Kidney (tissue), 14 donors: Measurements from ENCODE around the gene TLCD3A. TPM values are rescaled to one million over a fixed set of nuclear protein-coding genes. Genes with fewer than 3 reads are reported as not detected.
A peak's percentile ranks its signal among the peaks of the same experiment; 100 is the strongest.
"Not testable (repeated sequence)": the region's sequence is repeated elsewhere in the genome, so short reads cannot be mapped to it uniquely, and the experiment has no call there.

Source experiments
- DNase-seq, 5 donors: peaks; one replicate each; pipeline ENCODE4 v3.0.0-alpha.2; 2013 to 2020
- FAIRE-seq: peaks from 2 replicates; lab custom pipeline; 2012; peaks lifted over from hg19 to GRCh38; lab: Jason Lieb, UNC
- H3K27ac ChIP-seq, 2 donors: one replicate each; pipeline ENCODE4 v1.7.0; 2013; ENCODE audit warnings: low read depth in 2 of 2, low read length in 2 of 2, inconsistent platforms in 1 of 2
- H3K27me3 ChIP-seq: one replicate; pipeline ENCODE4 v1.7.1; 2013; ENCODE audit warnings: low read length, inconsistent platforms; ENCODE audit not compliant: control insufficient read depth, insufficient read depth
- H3K36me3 ChIP-seq, 3 donors: one replicate each; pipeline versions ENCODE4 v1.7.0 to v1.7.1; 2013; ENCODE audit warnings: low read length in 3 of 3, control low read depth in 1 of 3, inconsistent platforms in 1 of 3; ENCODE audit not compliant: insufficient read depth in 3 of 3, control insufficient read depth in 2 of 3
- H3K4me1 ChIP-seq, 3 donors: one replicate each; pipeline versions ENCODE4 v1.7.0 to v1.7.1; 2013; ENCODE audit warnings: low read length in 3 of 3, inconsistent platforms in 1 of 3, low read depth in 1 of 3; ENCODE audit not compliant: control insufficient read depth in 2 of 3, insufficient read depth in 2 of 3
- H3K4me3 ChIP-seq, 3 donors: one replicate each; pipeline versions ENCODE4 v1.7.0 to v1.8.1; 2013; ENCODE audit warnings: low read length in 3 of 3, control low read depth in 1 of 3, inconsistent platforms in 1 of 3
- H3K9ac ChIP-seq, 3 donors: one replicate each; pipeline versions ENCODE4 v1.7.0 to v1.7.1; 2013; ENCODE audit warnings: low read length in 3 of 3, control low read depth in 1 of 3, inconsistent platforms in 1 of 3
- H3K9me3 ChIP-seq, 3 donors: one replicate each; pipeline versions ENCODE4 v1.7.0 to v1.7.1; 2013; ENCODE audit warnings: low read length in 3 of 3, control low read depth in 1 of 3, inconsistent platforms in 1 of 3; ENCODE audit not compliant: control insufficient read depth in 2 of 3, insufficient read depth in 1 of 3
- intact Hi-C: fragments of 100-400 bp; cut with DNase I; formaldehyde crosslinking; loops from one replicate; pipeline ENCODE4 v1.11.1; 2022
- polyA plus RNA-seq: library from polyadenylated mRNA; stranded (reverse); fragments of 350-450 nt; fragmentation: Illumina TruSeq; extraction: RNeasy Lipid Tissue Mini Kit (QIAGEN cat#74804); gene quantifications from one replicate; pipeline ENCODE4 v1.2.3, GENCODE V29; 2014; ENCODE audit warnings: low read depth, low replicate concordance; ENCODE audit not compliant: insufficient read depth
- total RNA-seq: library from RNA; stranded (reverse); fragmentation: NEBNext Ultra II Directional; extraction: Animal tissue kit (Norgen Biotek cat#: 25700); gene quantifications from one replicate; pipeline ENCODE4 v1.2.1, GENCODE V29; 2021
- TF ChIP-seq, protein P1 (sequence below): IDR thresholded peaks from 3 replicates; pipeline ENCODE4 v1.5.1; 2012; ENCODE audit warnings: mild to moderate bottlenecking, moderate library complexity, borderline replicate concordance; ENCODE audit not compliant: insufficient read depth; ENCODE audit errors: extremely low read depth
- donor health status: control.
- donor health status: control.
- donor health status: control.
- donor health status: control.
- donor health status: control.
- donor health status: DM: yes; HTN: yes; CAD: no.
- donor health status: Normal renal cell carcinoma (clear cell type).

Gene TLCD3A
- total and polyA plus RNA-seq, 2 donors from 2014 or later = 4.6 to 12.4 TPM

DNA sequence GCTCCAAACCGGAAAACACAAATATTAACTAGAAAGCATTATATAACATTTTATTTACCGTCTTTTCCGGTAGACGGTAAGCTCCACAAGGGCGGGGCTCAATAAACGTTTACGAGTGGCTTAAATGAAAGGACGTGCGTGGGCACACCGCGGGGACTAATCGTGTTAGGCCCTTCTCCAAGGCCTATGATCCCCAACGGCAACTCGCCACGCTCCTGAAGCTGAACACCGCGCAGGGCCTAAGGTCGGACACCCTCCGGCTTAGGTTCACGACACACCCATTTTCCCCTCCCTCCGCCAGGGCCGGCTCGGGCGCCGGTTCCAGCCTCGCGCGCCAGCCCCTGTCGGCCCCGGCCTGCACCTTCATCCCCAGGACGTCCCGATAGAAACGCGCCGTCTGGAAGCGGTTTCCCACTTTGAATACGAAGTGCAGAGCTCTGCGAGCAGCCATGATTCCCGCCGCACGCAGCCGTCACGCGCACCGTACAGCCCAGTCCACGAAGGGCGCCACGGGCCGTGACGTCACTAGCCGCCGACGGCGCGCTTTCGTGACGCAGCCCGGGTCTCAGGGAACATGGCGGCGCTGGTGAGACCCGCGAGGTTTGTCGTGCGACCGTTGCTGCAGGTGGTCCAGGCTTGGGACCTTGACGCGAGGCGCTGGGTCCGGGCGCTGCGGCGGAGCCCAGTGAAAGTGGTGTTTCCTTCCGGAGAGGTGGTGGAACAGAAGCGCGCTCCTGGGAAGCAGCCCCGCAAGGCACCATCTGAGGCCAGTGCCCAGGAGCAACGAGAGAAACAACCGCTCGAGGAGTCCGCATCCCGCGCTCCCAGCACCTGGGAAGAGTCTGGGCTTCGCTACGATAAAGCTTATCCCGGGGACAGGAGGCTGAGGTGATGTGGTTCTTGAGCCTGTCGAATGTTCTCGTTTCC lies 49.7 kb downstream of the TLCD3A start, which contains the start of the genes GLOD4 and MRM3:
GLOD4 (minus strand) TSS at position 476 of the 927 bp plus-strand sequence; CDS start at position 451, 25 bp downstream.
MRM3 (plus strand) TSS at position 549 of the 927 bp plus-strand sequence; CDS start at position 575, 26 bp downstream.
- DNase-seq = peak; percentile 94 to 97 (median 96)
- peaks cover 2 to 14% (median 4%) of the 10 kb centered on the region in 3 donors for H3K4me1 ChIP-seq

DNA sequence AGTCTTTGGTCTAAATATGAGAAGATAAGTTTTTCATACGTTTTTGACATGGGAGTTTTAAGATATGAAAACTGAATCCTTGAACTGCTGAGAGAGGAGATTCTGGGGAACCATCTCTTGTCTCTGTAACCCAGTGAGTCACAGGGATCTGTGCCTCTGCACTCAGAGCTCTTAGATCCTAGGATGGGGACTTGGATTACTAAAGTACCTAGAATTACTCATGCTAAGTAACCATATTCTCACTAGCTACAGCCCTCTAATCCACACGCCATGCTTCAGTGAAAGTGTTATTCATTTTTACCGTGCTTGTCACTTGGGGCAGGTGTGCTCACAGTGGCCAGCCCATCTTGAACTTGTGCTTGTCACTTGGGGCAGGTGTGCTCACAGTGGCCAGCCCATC lies 51.7 kb downstream of the TLCD3A start:
- intact Hi-C loops = no loop called here
- Histone ChIP-seq H3K27ac (no peak overlapping the region), H3K9ac (no peak overlapping the region), H3K27me3 (no peaks in the 10 kb centered on the region), H3K4me1 (peaks cover 2 to 14% (median 4%) of the 10 kb centered on the region in 3 donors), H3K36me3 (peaks cover 2 to 11% (median 7%) of the 10 kb centered on the region in 3 donors), H3K4me3 (no peak overlapping the region), H3K9me3 (no peaks in the 10 kb centered on the region)
- FAIRE-seq = no peak
- no peak for DNase-seq
- TF ChIP-seq, protein P1, sequence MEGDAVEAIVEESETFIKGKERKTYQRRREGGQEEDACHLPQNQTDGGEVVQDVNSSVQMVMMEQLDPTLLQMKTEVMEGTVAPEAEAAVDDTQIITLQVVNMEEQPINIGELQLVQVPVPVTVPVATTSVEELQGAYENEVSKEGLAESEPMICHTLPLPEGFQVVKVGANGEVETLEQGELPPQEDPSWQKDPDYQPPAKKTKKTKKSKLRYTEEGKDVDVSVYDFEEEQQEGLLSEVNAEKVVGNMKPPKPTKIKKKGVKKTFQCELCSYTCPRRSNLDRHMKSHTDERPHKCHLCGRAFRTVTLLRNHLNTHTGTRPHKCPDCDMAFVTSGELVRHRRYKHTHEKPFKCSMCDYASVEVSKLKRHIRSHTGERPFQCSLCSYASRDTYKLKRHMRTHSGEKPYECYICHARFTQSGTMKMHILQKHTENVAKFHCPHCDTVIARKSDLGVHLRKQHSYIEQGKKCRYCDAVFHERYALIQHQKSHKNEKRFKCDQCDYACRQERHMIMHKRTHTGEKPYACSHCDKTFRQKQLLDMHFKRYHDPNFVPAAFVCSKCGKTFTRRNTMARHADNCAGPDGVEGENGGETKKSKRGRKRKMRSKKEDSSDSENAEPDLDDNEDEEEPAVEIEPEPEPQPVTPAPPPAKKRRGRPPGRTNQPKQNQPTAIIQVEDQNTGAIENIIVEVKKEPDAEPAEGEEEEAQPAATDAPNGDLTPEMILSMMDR = no peak

More for the DNA sequence above, 49.7 kb downstream of the TLCD3A start, which contains the start of the genes GLOD4 and MRM3:
- no peaks in the 10 kb centered on the region for H3K9me3 ChIP-seq
- H3K27me3 ChIP-seq = no peaks in the 10 kb centered on the region
- peaks cover 6 to 14% (median 9%) of the 10 kb centered on the region in 3 donors for H3K36me3 ChIP-seq
- no peak for FAIRE-seq
- H3K27ac ChIP-seq = peak within 1 kb of the TSS; percentile 71 to 87
- intact Hi-C loops = no loop called here
- H3K4me3 ChIP-seq = peak within 1 kb of the TSS; percentile 98 to 99 (median 99)
- TF ChIP-seq, protein P1 = peak; percentile 16
- peak within 1 kb of the TSS; percentile 96 for H3K9ac ChIP-seq

DNA sequence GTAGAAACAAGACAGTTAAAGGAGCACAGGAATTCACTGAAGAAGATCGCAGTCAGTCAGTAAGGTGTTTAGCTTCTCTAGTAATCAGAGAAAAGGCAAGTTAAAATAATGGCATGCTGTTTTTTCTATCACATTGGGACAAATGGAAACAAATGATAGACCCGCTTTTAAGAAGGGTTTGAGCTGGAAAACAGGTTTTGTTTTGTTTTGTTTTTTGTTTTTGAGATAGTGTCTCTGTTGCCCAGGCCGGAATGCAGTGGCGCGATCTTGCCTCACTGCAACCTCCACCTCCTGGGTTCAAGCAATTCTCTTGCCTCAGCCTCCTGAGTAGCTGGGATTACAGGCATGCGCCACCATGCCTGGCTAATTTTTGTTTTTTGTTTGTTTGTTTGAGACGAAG lies 53.5 kb downstream of the TLCD3A start:
- intact Hi-C loops, H3K9me3 ChIP-seq, FAIRE-seq, H3K27ac ChIP-seq, H3K27me3 ChIP-seq, H3K4me3 ChIP-seq, H3K9ac ChIP-seq, DNase-seq: not testable (repeated sequence)
- H3K4me1 ChIP-seq = peaks cover 2 to 14% (median 4%) of the 10 kb centered on the region in 3 donors
- peaks cover 2 to 17% (median 15%) of the 10 kb centered on the region in 3 donors for H3K36me3 ChIP-seq

DNA sequence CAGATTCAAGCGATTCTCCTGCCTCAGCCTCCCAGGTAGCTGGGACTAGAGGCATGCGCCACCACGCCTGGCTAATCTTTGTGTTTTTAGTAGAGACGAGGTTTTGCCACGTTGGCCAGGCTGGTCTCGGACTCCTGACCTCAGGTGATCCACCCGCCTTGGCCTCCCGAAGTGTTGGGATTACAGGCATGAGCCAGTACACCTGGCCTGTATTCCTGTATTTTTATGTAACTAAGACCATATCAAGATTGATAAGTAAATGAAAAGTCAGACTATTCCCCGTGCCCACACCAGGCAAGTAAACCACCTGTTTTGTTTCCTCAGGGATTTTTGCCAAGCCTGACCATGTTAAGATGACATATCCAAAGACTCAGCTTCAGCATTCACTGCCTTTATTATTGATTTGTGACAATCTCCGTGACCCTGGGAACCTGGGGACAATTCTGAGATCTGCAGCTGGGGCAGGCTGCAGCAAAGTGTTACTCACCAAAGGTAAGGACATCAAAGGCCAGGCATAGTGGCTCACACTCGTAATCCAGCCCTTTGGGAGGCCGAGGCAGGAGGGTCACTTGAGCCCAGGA lies 55.3 kb downstream of the TLCD3A start:
- Histone ChIP-seq H3K27ac (no peak overlapping the region), H3K4me3 (no peak overlapping the region), H3K27me3 (no peaks in the 10 kb centered on the region), H3K36me3 (peaks cover 2 to 28% (median 25%) of the 10 kb centered on the region in 3 donors), H3K9ac (no peak overlapping the region), H3K9me3 (no peaks in the 10 kb centered on the region), H3K4me1 (peaks cover 0 to 9% (median 0%) of the 10 kb centered on the region in 3 donors)
- FAIRE-seq (no peak), DNase-seq (peak in 1 of 5 donors; percentile 30)
- TF ChIP-seq, protein P1 = no peak
- intact Hi-C loops = no loop called here
